Esophagus squamous epithelium (tissue), 4 donors: ENCODE data around the gene TESK2.

Experiments used
- CTCF ChIP-seq, 6 experiments: fragments of 450-650 bp in 4 of 6; fragments of 200-600 bp in 2 of 6; sonication (generic) in 2 of 6; IDR thresholded peaks; one replicate each; pipeline ENCODE4 v1.5.1; 2016 to 2019; ENCODE audit warnings: antibody characterized with exemption in 6 of 6, mild to moderate bottlenecking in 4 of 6, moderate library complexity in 4 of 6
- POLR2A ChIP-seq, 4 donors: fragments of 450-650 bp; IDR thresholded peaks; one replicate each; pipeline ENCODE4 v1.6.1; 2017; ENCODE audit warnings: antibody characterized with exemption in 4 of 4, mild to moderate bottlenecking in 4 of 4, moderate library complexity in 3 of 4

GRCh38 chr1:45326627-45327623 is 164.0 kb downstream of the TESK2 start, which contains the start of gene HPDL:
- no peak for TF ChIP-seq CTCF (IDR thresholded peaks at IDR 0.05)
- TF ChIP-seq POLR2A (IDR thresholded peaks at IDR 0.05), result no peak
